Retina (tissue), 1 donor: ENCODE measurements around the gene FCGR3B.
"Not testable (repeated sequence)": the region's sequence is repeated elsewhere in the genome, so short reads cannot be mapped to it uniquely, and the experiment has no call there.

Experiments used
- DNase-seq: peaks from one replicate; pipeline ENCODE4 v3.0.0-alpha.2; 2016

Gene FCGR3B

GRCh38 chr1:161631076-161631475, at the start of gene FCGR3B:
Gene FCGR3B, minus strand, starts transcription at chr1:161631176. Its CDS starts 82 bp downstream, at chr1:161631094.
- DNase-seq = no peak

GRCh38 chr1:161678500-161678899, 47.5 kb upstream of the FCGR3B start:
- no peak for DNase-seq

DNA sequence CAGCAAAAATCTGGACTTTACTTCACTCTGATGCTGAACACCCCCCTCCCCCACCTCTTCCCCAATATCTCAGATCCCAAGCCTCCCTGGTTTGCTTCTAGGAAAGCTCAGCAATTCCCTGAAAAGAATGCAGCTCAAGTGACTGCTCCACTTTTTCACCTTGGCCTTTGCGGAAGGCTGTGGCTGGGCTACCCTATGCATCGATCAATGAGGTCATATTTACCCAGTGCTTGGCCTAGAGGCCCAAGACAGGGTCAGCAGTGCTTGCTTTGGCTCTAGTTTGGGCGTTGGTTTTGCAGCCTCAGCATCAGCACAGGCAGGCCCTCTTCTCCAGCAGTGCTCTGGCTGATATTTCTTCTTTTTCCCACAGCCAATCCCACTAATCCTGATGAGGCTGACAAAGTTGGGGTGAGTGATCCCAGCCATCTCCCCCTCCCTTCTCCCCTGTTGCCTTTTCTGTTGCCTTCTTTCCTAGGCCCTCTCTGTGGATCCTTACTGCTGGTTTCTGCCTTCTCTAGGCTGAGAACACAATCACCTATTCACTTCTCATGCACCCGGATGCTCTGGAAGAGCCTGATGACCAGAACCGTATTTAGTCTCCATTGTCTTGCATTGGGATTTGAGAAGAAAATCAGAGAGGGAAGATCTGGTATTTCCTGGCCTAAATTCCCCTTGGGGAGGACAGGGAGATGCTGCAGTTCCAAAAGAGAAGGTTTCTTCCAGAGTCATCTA, 46.1 kb upstream of the FCGR3B start:
- DNase-seq = no peak

DNA sequence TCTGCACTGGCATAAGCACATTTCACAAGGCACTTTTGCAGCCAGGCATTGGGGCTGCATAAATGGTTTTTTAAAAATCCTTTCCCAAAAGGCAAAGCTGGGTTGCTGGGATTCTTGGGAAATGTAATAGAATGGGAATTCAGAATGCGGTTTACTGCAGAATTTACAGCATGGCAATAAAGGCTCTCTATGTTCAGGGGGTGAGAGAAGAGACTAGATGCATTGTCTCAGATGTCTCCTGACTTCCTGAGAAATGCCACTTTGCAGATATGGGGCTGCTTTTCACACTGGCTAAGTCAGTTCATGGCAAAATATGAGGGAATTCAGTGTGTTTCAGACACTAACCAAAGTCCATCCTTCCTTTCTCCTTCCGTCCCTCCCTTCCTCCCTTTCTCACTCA, 45.5 kb upstream of the FCGR3B start:
- no peak for DNase-seq

- not testable (repeated sequence) for DNase-seq
These were observed 43.9 kb upstream of the FCGR3B start for GRCh38 chr1:161674908-161675307.

- DNase-seq = not testable (repeated sequence)
These were observed 43.5 kb upstream of the FCGR3B start for GRCh38 chr1:161674447-161674846.

DNA sequence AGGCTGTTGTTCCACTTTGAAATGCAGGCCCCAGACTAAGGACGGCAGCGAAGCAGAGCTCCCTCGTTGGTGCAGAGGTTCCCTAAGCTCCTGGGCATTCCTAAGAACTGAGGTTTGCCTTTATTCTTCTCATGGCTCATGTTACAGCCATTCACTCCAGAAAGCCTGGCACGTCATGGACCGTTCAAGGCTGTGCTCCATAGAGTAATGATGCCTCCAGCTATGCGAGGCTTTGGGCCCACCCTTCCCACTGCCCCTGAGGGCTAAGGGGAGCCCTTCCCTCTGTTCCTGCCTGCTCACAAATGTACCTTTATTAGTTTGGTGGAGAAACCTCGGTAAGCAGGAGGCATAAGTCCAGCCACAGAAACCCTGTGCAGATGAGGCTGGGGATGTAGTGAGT, 42.5 kb upstream of the FCGR3B start:
- DNase-seq = not testable (repeated sequence)

GRCh38 chr1:161671045-161672020, 40.4 kb upstream of the FCGR3B start:
- DNase-seq = peak; percentile 14

DNA sequence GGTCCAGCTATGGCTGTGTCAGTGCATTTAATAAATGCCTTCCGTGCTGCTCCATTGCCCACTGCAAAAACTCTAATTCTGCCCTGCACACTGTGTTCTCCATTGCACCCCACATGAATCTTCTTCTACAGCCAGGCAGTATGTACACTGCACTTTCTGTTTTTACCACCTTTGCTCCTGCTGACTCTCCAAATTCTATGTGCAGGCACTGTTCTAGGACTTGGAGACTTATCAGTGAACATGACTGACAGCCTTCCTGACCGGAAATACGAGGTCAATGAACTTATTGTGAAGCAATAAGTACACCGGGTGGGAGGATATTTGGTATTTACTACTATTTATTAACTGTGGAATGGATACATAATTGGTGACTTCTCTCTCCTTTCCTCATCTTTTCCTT, 33.7 kb upstream of the FCGR3B start:
- not testable (repeated sequence) for DNase-seq

GRCh38 chr1:161663569-161663968, 32.6 kb upstream of the FCGR3B start:
- not testable (repeated sequence) for DNase-seq

DNA sequence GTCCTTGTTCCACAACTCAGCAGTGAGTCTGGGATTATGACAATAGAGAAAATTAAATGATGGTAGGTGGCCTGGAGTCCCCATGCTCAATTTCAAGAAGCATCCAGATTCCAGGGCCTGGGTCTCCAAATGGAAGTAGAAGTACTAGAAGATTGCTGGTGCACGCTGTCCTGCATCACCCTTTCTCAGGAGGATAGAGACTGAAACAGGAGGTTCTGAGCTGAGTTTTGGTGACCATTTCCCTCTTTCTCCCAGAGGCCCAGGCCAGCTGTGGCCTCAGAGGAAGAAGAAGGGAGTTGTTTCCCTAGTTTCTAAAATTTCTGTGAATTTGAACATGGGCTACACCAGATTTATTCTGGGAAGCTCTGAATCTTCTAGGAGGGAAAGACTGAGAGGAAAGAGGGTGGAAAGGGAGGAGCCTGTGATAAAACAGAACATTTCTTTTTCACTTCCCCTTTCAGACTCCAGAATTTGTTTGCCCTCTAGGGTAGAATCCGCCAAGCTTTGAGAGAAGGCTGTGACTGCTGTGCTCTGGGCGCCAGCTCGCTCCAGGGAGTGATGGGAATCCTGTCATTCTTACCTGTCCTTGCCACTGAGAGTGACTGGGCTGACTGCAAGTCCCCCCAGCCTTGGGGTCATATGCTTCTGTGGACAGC, 31.8 kb upstream of the FCGR3B start, which contains the start of gene FCGR2B:
Gene FCGR2B (plus strand): TSS at position 460 of the 656 bp plus-strand sequence. CDS start 99 bp downstream, at position 559.
- not testable (repeated sequence) for DNase-seq

GRCh38 chr1:161661660-161662311, 30.8 kb upstream of the FCGR3B start:
- DNase-seq = not testable (repeated sequence)

DNA sequence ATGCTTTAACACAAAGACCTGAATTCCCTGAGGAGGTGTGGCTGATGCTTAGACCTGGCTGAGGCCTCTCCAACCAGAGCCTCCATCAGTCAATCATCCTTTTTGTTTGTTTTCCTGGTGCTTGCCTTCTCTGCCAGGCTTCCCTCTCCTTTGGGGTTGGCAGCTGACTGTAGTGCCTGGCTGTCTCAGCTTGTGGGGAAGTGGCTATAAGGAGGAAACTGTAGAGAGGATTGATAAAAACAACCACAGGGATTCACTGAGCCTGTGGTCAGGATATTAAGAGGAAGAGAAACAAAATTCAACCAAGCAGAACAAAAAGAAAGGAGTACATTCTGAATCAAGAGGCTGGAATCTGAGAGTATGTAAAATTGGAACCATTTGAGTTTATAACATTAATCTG, 27.5 kb upstream of the FCGR3B start:
- not testable (repeated sequence) for DNase-seq

- DNase-seq = not testable (repeated sequence)
These were observed 23.0 kb upstream of the FCGR3B start for GRCh38 chr1:161653971-161654370.

- DNase-seq = not testable (repeated sequence)
These were observed 22.6 kb upstream of the FCGR3B start for GRCh38 chr1:161653541-161653940.

- DNase-seq = peak; percentile 12
These were observed 16.8 kb upstream of the FCGR3B start for GRCh38 chr1:161647507-161648360.

- DNase-seq = not testable (repeated sequence)
These were observed 13.9 kb upstream of the FCGR3B start for GRCh38 chr1:161644855-161645254.

GRCh38 chr1:161643481-161644208, 12.7 kb upstream of the FCGR3B start:
- not testable (repeated sequence) for DNase-seq

GRCh38 chr1:161642697-161643096, 11.7 kb upstream of the FCGR3B start:
- DNase-seq = not testable (repeated sequence)

GRCh38 chr1:161639203-161639602, 8.2 kb upstream of the FCGR3B start:
- not testable (repeated sequence) for DNase-seq
